COLO829 (cell line): ENCODE data around the gene THY1.
"Not testable (repeated sequence)": the region's sequence is repeated elsewhere in the genome, so short reads cannot be mapped to it uniquely, and the experiment has no call there.

Experiments used
- DNase-seq: peaks from one replicate; pipeline ENCODE4 v3.0.0; 2012; ENCODE audit warnings: low spot score

The THY1 gene

GRCh38 chr11:119445850-119446249 lies 22.9 kb upstream of the THY1 start:
- no peak for DNase-seq

GRCh38 chr11:119445379-119445778 lies 22.4 kb upstream of the THY1 start:
- DNase-seq, result no peak

- no peak for DNase-seq
Measured at GRCh38 chr11:119441898-119442243, 18.9 kb upstream of the THY1 start.

- no peak for DNase-seq
Measured at GRCh38 chr11:119438599-119438998, 15.6 kb upstream of the THY1 start.

- not testable (repeated sequence) for DNase-seq
Measured at GRCh38 chr11:119437521-119437920, 14.5 kb upstream of the THY1 start.

- no peak for DNase-seq
Measured at GRCh38 chr11:119436711-119437110, 13.7 kb upstream of the THY1 start.

- no peak for DNase-seq
Measured at GRCh38 chr11:119436093-119436492, 13.1 kb upstream of the THY1 start.

- DNase-seq, result no peak
Measured at GRCh38 chr11:119434591-119435330, 11.8 kb upstream of the THY1 start.

- DNase-seq, result no peak
Measured at GRCh38 chr11:119433358-119433725, 10.4 kb upstream of the THY1 start.

- DNase-seq, result peak; percentile 62
Measured at GRCh38 chr11:119432484-119433357, 9.7 kb upstream of the THY1 start.

- DNase-seq, result no peak
Measured at GRCh38 chr11:119431523-119431922, 8.6 kb upstream of the THY1 start.

GRCh38 chr11:119427279-119427678 lies 4.3 kb upstream of the THY1 start:
- no peak for DNase-seq

- no peak for DNase-seq
Measured at GRCh38 chr11:119426142-119426541, 3.2 kb upstream of the THY1 start.

- DNase-seq, result no peak
Measured at GRCh38 chr11:119424775-119425174, 1.8 kb upstream of the THY1 start.

- no peak for DNase-seq
Measured at GRCh38 chr11:119424276-119424675, 1.3 kb upstream of the THY1 start.

- DNase-seq, result no peak
Measured at GRCh38 chr11:119423509-119424254, 710 bp upstream of the THY1 start.

GRCh38 chr11:119421941-119422808 lies 797 bp downstream of the THY1 start:
- DNase-seq, result no peak

GRCh38 chr11:119421351-119421750 lies 1.6 kb downstream of the THY1 start:
- no peak for DNase-seq

GRCh38 chr11:119420631-119421030 lies 2.3 kb downstream of the THY1 start:
- DNase-seq, result no peak

GRCh38 chr11:119419834-119420492 lies 3.0 kb downstream of the THY1 start:
- no peak for DNase-seq

- no peak for DNase-seq
Measured at GRCh38 chr11:119419246-119419645, 3.7 kb downstream of the THY1 start.
